Anterior cingulate cortex (tissue), 58 donors: ENCODE results near the gene CDH11.
A peak's percentile ranks its signal among the peaks of the same experiment; 100 is the strongest.

Source experiments
- DNase-seq, 58 donors: peaks; one replicate each; lab custom pipeline; 2025; lab: John Stamatoyannopoulos, UW

Gene CDH11

DNA sequence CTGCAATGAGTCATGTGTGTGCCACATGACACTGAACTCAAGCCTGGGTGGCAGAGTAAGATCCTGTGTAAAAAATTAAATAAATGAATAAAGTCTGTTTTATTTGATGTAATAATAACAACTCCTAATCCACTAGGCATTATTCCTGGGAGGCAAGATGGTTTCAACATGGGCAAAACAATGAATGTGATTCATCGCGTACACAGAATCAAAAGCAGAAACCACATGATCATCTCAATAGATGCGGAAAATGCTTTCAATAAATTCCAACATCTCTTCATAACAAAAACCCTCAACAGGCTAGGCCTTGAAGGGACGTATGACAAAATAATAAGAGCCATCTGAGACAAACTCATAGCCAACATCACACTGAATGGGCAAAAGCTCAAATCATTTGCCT, 195.4 kb downstream of the CDH11 start:
- DNase-seq = no peak

DNA sequence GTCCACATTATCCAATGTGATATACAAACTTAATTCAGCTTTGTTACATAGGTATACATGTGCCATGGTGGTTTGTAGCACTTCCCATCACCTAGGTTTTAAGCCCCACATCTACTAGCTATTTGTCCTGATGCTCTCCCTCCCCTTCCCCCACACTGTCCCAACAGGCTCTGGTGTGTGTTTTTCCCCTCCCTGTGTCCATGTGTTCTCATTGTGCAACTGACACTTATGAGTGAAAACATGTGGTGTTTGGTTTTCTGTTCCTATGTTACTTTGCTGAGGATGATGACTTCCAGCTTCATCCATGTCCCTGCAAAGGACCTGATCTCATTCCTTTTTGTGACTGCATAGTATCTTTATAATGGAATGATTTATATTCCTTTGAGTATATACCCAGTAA, 196.7 kb downstream of the CDH11 start:
- no peak for DNase-seq

DNA sequence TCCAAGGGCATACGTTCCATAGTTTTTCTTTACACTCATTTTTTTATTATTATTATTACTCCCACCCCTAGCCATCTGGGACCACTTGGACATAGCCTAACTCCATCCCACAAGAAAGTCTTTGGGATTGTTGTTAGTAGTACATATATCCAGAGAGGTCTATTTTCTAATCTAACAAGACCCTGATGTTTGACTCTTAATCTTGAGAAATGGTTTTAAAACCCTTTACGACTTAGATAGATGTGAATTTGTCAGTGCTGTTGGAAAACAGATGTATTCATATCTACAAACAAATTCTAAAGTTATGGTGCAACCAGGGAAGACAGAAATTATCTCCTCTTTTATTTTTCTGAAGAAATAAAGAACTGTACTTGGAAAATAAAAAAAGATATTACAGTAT, 197.8 kb downstream of the CDH11 start:
- no peak for DNase-seq

DNA sequence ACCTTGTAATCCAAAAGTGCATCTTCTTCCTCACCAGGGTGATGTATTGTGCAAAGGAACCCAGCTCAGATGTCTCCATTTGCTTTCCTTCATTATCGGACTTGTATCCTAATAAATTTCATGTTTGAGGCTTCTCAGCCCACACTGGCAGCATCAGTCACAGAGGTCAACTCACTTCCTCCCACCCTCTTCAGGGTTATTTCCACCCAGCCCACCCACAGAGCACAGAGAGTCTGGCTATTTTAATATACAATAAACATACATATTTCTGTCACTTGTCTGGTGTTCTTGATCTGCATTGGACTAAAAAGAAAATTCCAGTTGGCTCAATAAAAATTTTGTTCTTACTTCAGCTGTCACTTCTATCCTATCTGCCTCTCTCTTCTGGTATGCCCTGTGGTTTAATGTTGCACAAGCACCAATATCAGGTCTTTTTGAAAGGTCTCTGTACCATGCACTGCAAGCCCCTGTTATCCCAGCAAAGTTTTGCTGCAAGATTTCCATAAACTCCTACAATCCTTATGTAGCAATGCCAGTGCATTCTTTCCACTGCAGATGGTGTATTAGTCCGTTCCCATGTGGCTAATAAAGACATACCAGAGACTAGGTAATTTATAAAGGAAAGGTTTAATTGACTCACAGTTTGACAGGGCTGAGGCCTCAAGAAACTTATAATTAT, 201.8 kb downstream of the CDH11 start:
- no peak for DNase-seq

DNA sequence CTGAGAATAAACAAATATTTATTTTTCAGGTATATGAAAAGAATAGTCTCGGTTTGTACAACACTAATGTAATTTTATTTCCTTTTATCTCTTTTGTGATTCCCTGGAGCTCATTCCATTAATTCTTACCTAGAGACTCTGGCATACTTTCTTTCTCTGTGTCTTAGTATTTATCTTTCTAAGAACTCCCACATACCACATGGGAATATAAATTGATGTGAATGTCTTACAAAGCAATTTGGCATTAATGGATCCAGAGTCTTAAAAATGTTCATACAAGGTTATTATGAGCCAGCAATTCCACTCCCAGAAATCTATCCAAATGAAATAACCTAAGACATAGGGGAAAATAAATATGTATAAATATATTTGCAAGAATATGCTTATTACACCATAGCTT, 202.7 kb downstream of the CDH11 start:
- DNase-seq = no peak

DNA sequence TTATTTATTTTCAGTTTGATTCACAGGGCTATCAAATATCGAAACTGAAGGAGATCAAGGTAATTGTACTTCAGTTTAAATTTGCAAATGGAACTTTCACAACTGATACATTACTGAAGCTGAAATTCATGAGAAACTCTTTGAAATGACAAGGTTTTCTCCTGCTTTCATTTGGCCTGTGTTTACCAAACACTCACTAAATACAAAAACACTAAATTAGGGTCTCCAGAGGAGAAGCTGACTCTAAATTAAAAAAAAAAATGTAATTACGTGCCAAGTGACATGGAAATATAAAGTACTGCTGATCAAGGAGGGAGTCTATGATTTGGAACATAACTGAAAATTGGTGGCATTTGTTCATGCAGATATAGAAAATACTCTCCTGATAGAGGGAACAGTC, 205.8 kb downstream of the CDH11 start:
- no peak for DNase-seq

DNA sequence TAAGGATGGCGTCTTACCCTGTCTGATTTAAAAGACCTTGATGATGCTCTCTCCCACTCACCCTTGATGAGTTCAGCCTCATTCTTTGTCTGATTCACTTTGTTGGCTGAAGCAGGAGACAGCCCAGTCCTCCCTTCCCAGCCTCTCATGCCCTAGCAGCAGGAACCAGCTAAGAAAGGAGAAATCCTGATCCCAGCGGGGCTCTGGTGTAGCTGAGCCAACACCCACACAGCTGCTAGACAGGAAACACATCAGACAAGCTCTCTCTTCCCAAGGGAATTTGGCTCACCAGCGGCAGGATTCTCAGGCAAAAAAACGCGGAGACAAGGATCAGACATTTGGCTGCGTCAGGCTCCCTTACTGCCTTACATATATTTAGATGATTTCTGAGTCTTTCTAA, 211.5 kb downstream of the CDH11 start:
- peak in 30 of 58 donors; percentile 1 to 59 (median 12) for DNase-seq

DNA sequence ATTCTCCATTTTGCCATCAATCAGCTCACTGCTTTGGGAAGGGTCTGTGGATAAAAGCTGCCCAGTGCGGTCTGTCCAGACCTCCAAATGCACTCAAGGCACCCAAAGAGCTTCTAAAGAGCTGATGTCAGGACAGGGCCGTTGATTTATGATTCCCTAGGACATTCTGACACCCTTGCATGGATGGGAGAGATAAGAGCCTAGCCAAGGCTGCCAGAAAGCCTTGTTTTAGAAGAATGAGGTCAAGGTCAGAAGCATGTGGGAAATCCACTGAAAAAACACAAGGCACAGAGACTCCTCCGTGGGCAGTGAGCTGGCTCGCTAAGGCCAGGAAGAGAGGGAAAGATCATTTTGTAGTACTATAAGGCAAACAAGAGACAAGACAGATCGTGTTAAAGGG, 214.0 kb downstream of the CDH11 start:
- no peak for DNase-seq

DNA sequence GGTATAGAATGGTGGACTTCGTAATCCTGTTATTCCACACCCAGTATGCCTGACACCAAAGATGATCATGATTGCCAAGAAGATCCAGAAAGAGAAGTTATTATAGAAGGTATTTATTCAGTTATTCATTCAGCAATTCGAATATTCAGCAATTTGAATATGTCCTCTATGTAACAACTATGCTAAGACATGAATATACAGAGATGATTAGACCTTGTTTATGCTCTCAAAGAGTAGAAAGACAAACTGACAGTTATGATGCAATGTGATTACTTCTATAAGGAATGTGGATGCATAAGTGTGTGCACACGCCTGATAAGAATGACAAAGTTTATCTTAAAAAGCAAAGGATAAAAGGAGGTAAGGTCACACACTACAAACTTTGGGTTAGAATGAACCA, 218.1 kb downstream of the CDH11 start:
- DNase-seq = no peak

DNA sequence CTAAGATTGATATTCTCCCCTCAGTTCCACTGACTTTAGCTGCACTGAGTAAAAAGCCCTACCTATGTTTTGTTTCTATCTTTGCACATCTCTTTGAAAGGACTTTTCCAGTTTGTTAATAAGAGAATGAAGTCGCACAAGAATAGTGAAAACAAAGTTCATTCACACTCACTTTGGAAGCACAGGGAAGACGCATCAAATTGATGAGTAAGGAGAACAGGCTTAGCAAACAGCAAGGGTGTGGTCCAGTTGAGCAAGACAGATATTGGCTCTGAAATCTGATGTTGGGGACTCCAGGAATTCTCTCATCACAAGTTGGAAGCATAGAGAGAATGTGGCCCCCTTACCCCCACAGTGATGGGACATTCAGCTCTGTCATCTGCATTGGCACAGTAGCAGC, 221.3 kb downstream of the CDH11 start:
- no peak for DNase-seq

DNA sequence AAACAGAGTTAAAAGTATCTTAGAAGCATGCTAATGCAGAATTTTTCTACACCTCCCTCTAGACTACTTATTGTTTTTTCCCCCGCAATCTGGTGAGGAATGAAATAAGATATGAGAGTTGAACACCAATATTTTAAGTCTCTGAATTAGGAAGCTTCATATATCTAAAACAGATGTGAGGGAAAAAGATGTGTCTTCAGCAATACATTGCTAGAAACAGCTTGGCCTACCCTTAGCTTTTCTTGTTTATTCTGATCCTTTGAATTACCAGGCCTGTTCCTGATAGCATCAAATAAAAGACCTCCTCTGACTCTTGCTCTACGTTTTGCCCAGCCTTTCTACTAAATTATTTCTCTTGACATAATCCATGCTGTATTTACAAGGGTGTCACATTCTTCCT, 221.8 kb downstream of the CDH11 start:
- no peak for DNase-seq

DNA sequence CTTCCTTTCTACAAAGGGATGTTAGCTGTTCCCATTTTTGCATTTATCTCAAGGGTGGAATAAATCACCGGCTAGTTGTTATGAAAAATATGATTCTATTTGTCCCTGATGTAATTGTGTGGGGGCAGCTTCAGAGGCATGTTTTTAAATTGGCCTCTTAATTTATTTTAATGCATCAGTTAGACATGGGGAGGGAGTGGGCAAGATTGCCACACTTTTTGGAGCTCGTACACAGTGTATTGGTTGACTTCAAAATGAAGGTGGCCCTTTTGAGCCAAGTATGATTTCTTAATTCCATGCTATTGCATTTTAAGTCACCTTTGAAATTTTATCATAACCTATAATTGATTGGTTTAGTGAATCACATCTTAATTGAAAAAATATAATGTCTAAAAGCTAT, 223.7 kb downstream of the CDH11 start:
- no peak for DNase-seq
